ENCODE results near the gene MSL2. TPM values are rescaled to one million over a fixed set of nuclear protein-coding genes. Genes with fewer than 3 reads are reported as not detected.

MSL2 gene
- total RNA-seq, 2 experiments from 2014 or later = 27.1 to 55.6 TPM

DNA sequence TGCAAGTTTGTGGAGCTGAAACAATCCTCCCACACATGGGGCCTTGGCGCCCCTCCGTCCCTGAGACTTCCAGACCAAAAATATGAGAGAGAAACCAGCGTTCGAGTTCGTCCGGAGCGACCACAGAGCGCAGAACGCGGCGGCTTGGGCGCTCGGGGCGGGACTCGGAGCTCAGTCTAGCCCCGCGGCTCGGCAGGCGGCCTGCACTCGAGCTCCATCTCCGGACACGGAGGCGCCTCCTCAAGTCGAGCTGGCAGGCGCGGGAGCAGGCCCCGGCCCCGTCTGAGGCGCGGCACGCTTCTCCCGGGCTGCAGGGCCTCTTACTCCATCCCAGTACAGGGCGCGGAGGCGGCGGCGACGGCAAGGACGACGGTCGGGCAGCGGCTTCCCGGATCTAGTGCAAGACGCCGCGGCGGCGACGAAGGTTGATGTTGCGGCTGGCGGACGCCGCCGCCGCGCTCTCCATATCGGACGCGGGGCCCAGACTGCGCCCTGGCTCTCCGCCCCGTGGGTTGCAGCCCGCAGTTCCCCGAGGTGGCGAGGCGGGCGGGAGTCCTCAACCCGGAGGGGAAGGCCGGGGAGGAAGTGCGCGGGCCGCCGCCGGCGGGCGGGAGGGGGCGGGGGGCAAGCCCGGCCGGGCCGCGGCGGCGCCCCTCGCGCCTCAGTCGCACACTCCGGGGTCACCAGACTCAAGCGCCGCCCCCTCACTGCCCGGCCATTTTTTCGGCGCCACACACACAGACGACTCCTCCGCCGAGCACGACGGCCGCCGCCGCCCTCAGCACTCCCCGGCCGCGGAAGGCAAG is 674 bp downstream of the MSL2 start:
- Histone ChIP-seq H3K4me2 (ENCODE audit: low read length) (peak overlapping the region; percentile 84), H3K4me1 (ENCODE audit: insufficient read depth, low read length, poor library complexity, severe bottlenecking) (peaks cover 29% of the 10 kb centered on the region), H3K4me3 (ENCODE audit: low read depth, low read length, poor library complexity, severe bottlenecking) (peak overlapping the region; percentile 91), H3K36me3 (ENCODE audit: insufficient read depth, low read length) (peaks cover 45% of the 10 kb centered on the region), H3K79me2 (ENCODE audit: insufficient read depth, low read depth, low read length) (peaks cover 64% of the 10 kb centered on the region), H3K27ac (ENCODE audit: low read depth, low read length, poor library complexity, severe bottlenecking) (peak overlapping the region; percentile 91), H3K9me3 (ENCODE audit: low read length) (peaks cover 5% of the 10 kb centered on the region; the same call in 1 of the 2 replicates), H4K20me1 (ENCODE audit: insufficient read depth, low read length) (peaks cover 42% of the 10 kb centered on the region), H3K9me2 (ENCODE audit: insufficient read depth, low read length) (no peaks in the 10 kb centered on the region), H2AFZ (ENCODE audit: low read length) (no peak overlapping the region)
- TF ChIP-seq EZH2phosphoT487 (IDR thresholded peaks at IDR 0.05; ENCODE audit: borderline replicate concordance, low read depth, low read length) = no peak
- TF ChIP-seq, protein P1, sequence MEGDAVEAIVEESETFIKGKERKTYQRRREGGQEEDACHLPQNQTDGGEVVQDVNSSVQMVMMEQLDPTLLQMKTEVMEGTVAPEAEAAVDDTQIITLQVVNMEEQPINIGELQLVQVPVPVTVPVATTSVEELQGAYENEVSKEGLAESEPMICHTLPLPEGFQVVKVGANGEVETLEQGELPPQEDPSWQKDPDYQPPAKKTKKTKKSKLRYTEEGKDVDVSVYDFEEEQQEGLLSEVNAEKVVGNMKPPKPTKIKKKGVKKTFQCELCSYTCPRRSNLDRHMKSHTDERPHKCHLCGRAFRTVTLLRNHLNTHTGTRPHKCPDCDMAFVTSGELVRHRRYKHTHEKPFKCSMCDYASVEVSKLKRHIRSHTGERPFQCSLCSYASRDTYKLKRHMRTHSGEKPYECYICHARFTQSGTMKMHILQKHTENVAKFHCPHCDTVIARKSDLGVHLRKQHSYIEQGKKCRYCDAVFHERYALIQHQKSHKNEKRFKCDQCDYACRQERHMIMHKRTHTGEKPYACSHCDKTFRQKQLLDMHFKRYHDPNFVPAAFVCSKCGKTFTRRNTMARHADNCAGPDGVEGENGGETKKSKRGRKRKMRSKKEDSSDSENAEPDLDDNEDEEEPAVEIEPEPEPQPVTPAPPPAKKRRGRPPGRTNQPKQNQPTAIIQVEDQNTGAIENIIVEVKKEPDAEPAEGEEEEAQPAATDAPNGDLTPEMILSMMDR (conservative IDR thresholded peaks at IDR 0.05; ENCODE audit: low read length) = no peak; the same call in 1 of the 2 replicates
- POLR2A ChIA-PET = interaction anchor here (0.6 to 4.1 kb wide), 24 partner anchors 10 to 689 kb away, joined by 3 to 73 read pairs (median 4); partner anchors contain the start of genes NCK1, PCCB and STAG1
- no TSS peak for BruUV-seq (replicated peaks)
- peak; percentile 85 for DNase-seq (ENCODE audit: low spot score)
- CTCF ChIA-PET (ENCODE audit: unreplicated experiment) = interaction anchor here (0.8 kb wide), 1 partner anchor 557 kb away, joined by 3 read pairs; no protein-coding TSS in a partner anchor
- intact Hi-C loops (cut with micrococcal nuclease; ENCODE audit: unreplicated experiment) = loop anchor here (1.0 kb wide), 3 partner anchors 55 to 667 kb away; partner anchors contain the start of genes NCK1, PCCB and STAG1

GRCh38 chr3:136194409-136195257 is 1.5 kb downstream of the MSL2 start:
- ChIA-PET POLR2A (interaction anchor here (0.6 to 4.1 kb wide), 12 partner anchors 12 to 789 kb away, joined by 3 to 73 read pairs (median 4); partner anchors contain the start of genes NCK1, PCCB and STAG1), CTCF (ENCODE audit: unreplicated experiment) (interaction anchor here (0.8 to 1.2 kb wide), 2 partner anchors 56 to 558 kb away, joined by 3 read pairs; no protein-coding TSS in a partner anchor)
- H3K79me2 ChIP-seq (ENCODE audit: insufficient read depth, low read depth, low read length) = peaks cover 72% of the 10 kb centered on the region
- H4K20me1 ChIP-seq (ENCODE audit: insufficient read depth, low read length) = peaks cover 51% of the 10 kb centered on the region
- peak overlapping the region; percentile 91 for H3K27ac ChIP-seq (ENCODE audit: low read depth, low read length, poor library complexity, severe bottlenecking)
- peak overlapping the region; percentile 91 for H3K4me3 ChIP-seq (ENCODE audit: low read depth, low read length, poor library complexity, severe bottlenecking)
- DNase-seq (ENCODE audit: low spot score) = peak; percentile 65
- peaks cover 54% of the 10 kb centered on the region for H3K36me3 ChIP-seq (ENCODE audit: insufficient read depth, low read length)
- peaks cover 10% of the 10 kb centered on the region; the same call in 1 of the 2 replicates for H3K9me3 ChIP-seq (ENCODE audit: low read length)
- intact Hi-C loops (cut with micrococcal nuclease; ENCODE audit: unreplicated experiment) = loop anchor here (1.0 kb wide), 1 partner anchor 56 kb away; the partner anchor contains the start of gene PCCB
- no peaks in the 10 kb centered on the region for H3K9me2 ChIP-seq (ENCODE audit: insufficient read depth, low read length)
- no TSS peak for BruUV-seq (replicated peaks)
- TF ChIP-seq, protein P1 (conservative IDR thresholded peaks at IDR 0.05; ENCODE audit: low read length) = peak; percentile 17; the same call in 1 of the 2 replicates
- no peak for TF ChIP-seq EZH2phosphoT487 (IDR thresholded peaks at IDR 0.05; ENCODE audit: borderline replicate concordance, low read depth, low read length)
- H2AFZ ChIP-seq (ENCODE audit: low read length) = no peak overlapping the region
- H3K4me1 ChIP-seq (ENCODE audit: insufficient read depth, low read length, poor library complexity, severe bottlenecking) = peaks cover 37% of the 10 kb centered on the region
- peak overlapping the region; percentile 84 for H3K4me2 ChIP-seq (ENCODE audit: low read length)

Measured in OCI-LY7 (cell line).